ENCODE measurements around the gene CERS4. TPM values are rescaled to one million over a fixed set of nuclear protein-coding genes. Genes with fewer than 3 reads are reported as not detected.
"Not testable (repeated sequence)": the region's sequence is repeated elsewhere in the genome, so short reads cannot be mapped to it uniquely, and the experiment has no call there.

Gene CERS4
- total RNA-seq, 1 donor from 2014 or later: 81.5 TPM

- DNase-seq (ENCODE audit: extremely low spot score in 2 of 2): no peak
- Histone ChIP-seq H3K36me3 (peaks cover 0 to 7% of the 10 kb centered on the region in 2 donors), H3K4me1 (peaks cover 37% of the 10 kb centered on the region), H3K27me3 (no peaks in the 10 kb centered on the region), H3K9me3 (no peaks in the 10 kb centered on the region), H3K4me3 (no peak overlapping the region), H3K27ac (no peak overlapping the region)
- TF ChIP-seq POLR2AphosphoS5 (IDR thresholded peaks at IDR 0.05; ENCODE audit: insufficient read depth in 1 of 2, low read depth in 1 of 2) (no peak), CTCF (IDR thresholded peaks at IDR 0.05) (no peak), POLR2A (IDR thresholded peaks at IDR 0.05) (no peak)
- intact Hi-C loops (cut with DNase I): no loop called here
These were observed 3.7 kb downstream of the CERS4 start for GRCh38 chr19:8212916-8213315.

GRCh38 chr19:8213827-8214672 lies 4.9 kb downstream of the CERS4 start:
- Histone ChIP-seq H3K36me3 (peaks cover 0 to 7% of the 10 kb centered on the region in 2 donors), H3K4me3 (no peak overlapping the region), H3K27me3 (no peaks in the 10 kb centered on the region), H3K27ac (no peak overlapping the region), H3K9me3 (no peaks in the 10 kb centered on the region), H3K4me1 (peaks cover 28% of the 10 kb centered on the region)
- DNase-seq (ENCODE audit: extremely low spot score in 2 of 2): no peak
- intact Hi-C loops (cut with DNase I): no loop called here
- TF ChIP-seq POLR2AphosphoS5 (IDR thresholded peaks at IDR 0.05; ENCODE audit: insufficient read depth in 1 of 2, low read depth in 1 of 2) (no peak), POLR2A (IDR thresholded peaks at IDR 0.05) (no peak), CTCF (IDR thresholded peaks at IDR 0.05) (no peak)

GRCh38 chr19:8214802-8215201 lies 5.6 kb downstream of the CERS4 start:
- H3K9me3 ChIP-seq: no peaks in the 10 kb centered on the region
- no peak for TF ChIP-seq POLR2A (IDR thresholded peaks at IDR 0.05)
- TF ChIP-seq POLR2AphosphoS5 (IDR thresholded peaks at IDR 0.05; ENCODE audit: insufficient read depth in 1 of 2, low read depth in 1 of 2): no peak
- TF ChIP-seq CTCF (IDR thresholded peaks at IDR 0.05): no peak
- H3K36me3 ChIP-seq: peaks cover 0 to 7% of the 10 kb centered on the region in 2 donors
- H3K4me3 ChIP-seq: no peak overlapping the region
- no peak for DNase-seq (ENCODE audit: extremely low spot score in 2 of 2)
- no peaks in the 10 kb centered on the region for H3K27me3 ChIP-seq
- no peak overlapping the region for H3K27ac ChIP-seq
- intact Hi-C loops (cut with DNase I): no loop called here
- H3K4me1 ChIP-seq: peaks cover 25% of the 10 kb centered on the region

- Histone ChIP-seq H3K27me3 (no peaks in the 10 kb centered on the region), H3K27ac (no peak overlapping the region), H3K9me3 (no peaks in the 10 kb centered on the region), H3K4me3 (no peak overlapping the region), H3K36me3 (peaks cover 0 to 7% of the 10 kb centered on the region in 2 donors), H3K4me1 (peaks cover 15% of the 10 kb centered on the region)
- TF ChIP-seq CTCF (IDR thresholded peaks at IDR 0.05) (no peak), POLR2A (IDR thresholded peaks at IDR 0.05) (no peak), POLR2AphosphoS5 (IDR thresholded peaks at IDR 0.05; ENCODE audit: insufficient read depth in 1 of 2, low read depth in 1 of 2) (no peak)
- DNase-seq (ENCODE audit: extremely low spot score in 2 of 2): no peak
- intact Hi-C loops (cut with DNase I): no loop called here
These were observed 6.6 kb downstream of the CERS4 start for GRCh38 chr19:8215783-8216182.

- peaks cover 0 to 7% of the 10 kb centered on the region in 2 donors for H3K36me3 ChIP-seq
- intact Hi-C loops (cut with DNase I): no loop called here
- TF ChIP-seq POLR2AphosphoS5 (IDR thresholded peaks at IDR 0.05; ENCODE audit: insufficient read depth in 1 of 2, low read depth in 1 of 2) (no peak), POLR2A (IDR thresholded peaks at IDR 0.05) (no peak), CTCF (IDR thresholded peaks at IDR 0.05) (no peak)
- DNase-seq (ENCODE audit: extremely low spot score in 2 of 2): no peak
- H3K27ac ChIP-seq: no peak overlapping the region
- H3K9me3 ChIP-seq: no peaks in the 10 kb centered on the region
- peaks cover 10% of the 10 kb centered on the region for H3K4me1 ChIP-seq
- H3K27me3 ChIP-seq: no peaks in the 10 kb centered on the region
- no peak overlapping the region for H3K4me3 ChIP-seq
These were observed 7.2 kb downstream of the CERS4 start for GRCh38 chr19:8216357-8216756.

- H3K27ac ChIP-seq; H3K9me3 ChIP-seq; H3K36me3 ChIP-seq; H3K27me3 ChIP-seq; H3K4me3 ChIP-seq; intact Hi-C loops (cut with DNase I); DNase-seq (ENCODE audit: extremely low spot score in 2 of 2): not testable (repeated sequence)
- peaks cover 15% of the 10 kb centered on the region for H3K4me1 ChIP-seq
These were observed 9.0 kb downstream of the CERS4 start for GRCh38 chr19:8218127-8218526.

All from vagina (tissue), 2 donors.